IPS-15b (cell line): ENCODE results near the gene P3H1.
"Not testable (repeated sequence)": the region's sequence is repeated elsewhere in the genome, so short reads cannot be mapped to it uniquely, and the experiment has no call there.

Experiments
- H3K27me3 ChIP-seq: one replicate; pipeline ENCODE4 v1.6.1; 2013; ENCODE audit warnings: low read length; ENCODE audit not compliant: control insufficient read depth, insufficient read depth
- H3K36me3 ChIP-seq: one replicate; pipeline ENCODE4 v1.6.1; 2013; ENCODE audit warnings: low read length; ENCODE audit not compliant: control insufficient read depth, insufficient read depth
- H3K4me1 ChIP-seq: one replicate; pipeline ENCODE4 v1.6.1; 2013; ENCODE audit warnings: mild to moderate bottlenecking, low read length; ENCODE audit not compliant: control insufficient read depth, insufficient read depth
- H3K4me3 ChIP-seq: one replicate; pipeline ENCODE4 v1.5.1; 2013; ENCODE audit warnings: low read depth, low read length
- H3K9ac ChIP-seq: one replicate; pipeline ENCODE4 v1.6.1; 2013; ENCODE audit warnings: low read depth, mild to moderate bottlenecking, low read length
- H3K9me3 ChIP-seq: one replicate; pipeline ENCODE4 v1.6.1; 2013; ENCODE audit warnings: mild to moderate bottlenecking, low read length; ENCODE audit not compliant: control insufficient read depth, insufficient read depth

P3H1 gene

GRCh38 chr1:42766741-42767509 lies at the start of gene P3H1, which contains the start of gene C1orf50:
P3H1 (minus strand) TSS chr1:42767028; CDS start chr1:42766971, 57 bp downstream.
C1orf50 (plus strand) TSS chr1:42767249; CDS start chr1:42767312, 63 bp downstream.
- Histone ChIP-seq H3K9me3 (no peaks in the 10 kb centered on the region), H3K4me1 (peaks cover 6% of the 10 kb centered on the region), H3K4me3 (peak within 1 kb of the TSS; percentile 98), H3K36me3 (no peaks in the 10 kb centered on the region), H3K9ac (peak within 1 kb of the TSS; percentile 77), H3K27me3 (no peaks in the 10 kb centered on the region)

- H3K4me1 ChIP-seq: peaks cover 3% of the 10 kb centered on the region
- peak overlapping the region; percentile 90 for H3K4me3 ChIP-seq
- no peaks in the 10 kb centered on the region for H3K9me3 ChIP-seq
- H3K27me3 ChIP-seq: no peaks in the 10 kb centered on the region
- H3K9ac ChIP-seq: no peak overlapping the region
- H3K36me3 ChIP-seq: no peaks in the 10 kb centered on the region
Observed at GRCh38 chr1:42815941-42816584, 49.2 kb upstream of the P3H1 start.

GRCh38 chr1:42814815-42815214 lies 48.0 kb upstream of the P3H1 start:
- H3K9ac ChIP-seq, H3K27me3 ChIP-seq, H3K4me3 ChIP-seq, H3K4me1 ChIP-seq, H3K9me3 ChIP-seq, H3K36me3 ChIP-seq: not testable (repeated sequence)

- no peak overlapping the region for H3K4me3 ChIP-seq
- H3K4me1 ChIP-seq: no peaks in the 10 kb centered on the region
- H3K27me3 ChIP-seq: no peaks in the 10 kb centered on the region
- no peaks in the 10 kb centered on the region for H3K9me3 ChIP-seq
- no peaks in the 10 kb centered on the region for H3K36me3 ChIP-seq
- no peak overlapping the region for H3K9ac ChIP-seq
Observed at GRCh38 chr1:42807056-42807668, 40.3 kb upstream of the P3H1 start.

- H3K27me3 ChIP-seq: no peaks in the 10 kb centered on the region
- no peak overlapping the region for H3K9ac ChIP-seq
- H3K36me3 ChIP-seq: no peaks in the 10 kb centered on the region
- no peaks in the 10 kb centered on the region for H3K4me1 ChIP-seq
- no peak overlapping the region for H3K4me3 ChIP-seq
- no peaks in the 10 kb centered on the region for H3K9me3 ChIP-seq
Observed at GRCh38 chr1:42806593-42806992, 39.8 kb upstream of the P3H1 start.

- no peak overlapping the region for H3K4me3 ChIP-seq
- no peaks in the 10 kb centered on the region for H3K27me3 ChIP-seq
- no peaks in the 10 kb centered on the region for H3K36me3 ChIP-seq
- H3K4me1 ChIP-seq: no peaks in the 10 kb centered on the region
- H3K9me3 ChIP-seq: no peaks in the 10 kb centered on the region
- H3K9ac ChIP-seq: no peak overlapping the region
Observed at GRCh38 chr1:42806171-42806570, 39.3 kb upstream of the P3H1 start.

- Histone ChIP-seq H3K36me3 (no peaks in the 10 kb centered on the region), H3K4me1 (no peaks in the 10 kb centered on the region), H3K27me3 (no peaks in the 10 kb centered on the region), H3K9ac (no peak overlapping the region), H3K4me3 (no peak overlapping the region), H3K9me3 (no peaks in the 10 kb centered on the region)
Observed at GRCh38 chr1:42801832-42802473, 35.1 kb upstream of the P3H1 start.

GRCh38 chr1:42797979-42798378 lies 31.2 kb upstream of the P3H1 start:
- no peak overlapping the region for H3K4me3 ChIP-seq
- H3K4me1 ChIP-seq: no peaks in the 10 kb centered on the region
- H3K9ac ChIP-seq: no peak overlapping the region

GRCh38 chr1:42797414-42797813 lies 30.6 kb upstream of the P3H1 start:
- H3K9me3 ChIP-seq: no peaks in the 10 kb centered on the region
- no peaks in the 10 kb centered on the region for H3K27me3 ChIP-seq
- no peak overlapping the region for H3K4me3 ChIP-seq
- H3K4me1 ChIP-seq: no peaks in the 10 kb centered on the region
- no peak overlapping the region for H3K9ac ChIP-seq
- no peaks in the 10 kb centered on the region for H3K36me3 ChIP-seq

More at GRCh38 chr1:42797979-42798378, 31.2 kb upstream of the P3H1 start:
- Histone ChIP-seq H3K9me3 (no peaks in the 10 kb centered on the region), H3K36me3 (no peaks in the 10 kb centered on the region), H3K27me3 (no peaks in the 10 kb centered on the region)

GRCh38 chr1:42793824-42794223 lies 27.0 kb upstream of the P3H1 start:
- Histone ChIP-seq H3K4me3 (no peak overlapping the region), H3K9me3 (no peaks in the 10 kb centered on the region), H3K4me1 (no peaks in the 10 kb centered on the region), H3K9ac (no peak overlapping the region), H3K36me3 (no peaks in the 10 kb centered on the region), H3K27me3 (no peaks in the 10 kb centered on the region)

GRCh38 chr1:42788021-42788420 lies 21.2 kb upstream of the P3H1 start:
- H3K4me1 ChIP-seq: no peaks in the 10 kb centered on the region
- no peak overlapping the region for H3K9ac ChIP-seq
- H3K27me3 ChIP-seq: no peaks in the 10 kb centered on the region
- H3K4me3 ChIP-seq: no peak overlapping the region
- no peaks in the 10 kb centered on the region for H3K36me3 ChIP-seq
- no peaks in the 10 kb centered on the region for H3K9me3 ChIP-seq
